A172 (cell line): ENCODE data around the gene KCNV2. TPM values are rescaled to one million over a fixed set of nuclear protein-coding genes. Genes with fewer than 3 reads are reported as not detected.

Experiments
- DNase-seq: peaks from one replicate; pipeline ENCODE4 v3.0.0-alpha.2; 2015; ENCODE audit warnings: low spot score
- total RNA-seq: library from RNA; depleted of rRNA; stranded (reverse); fragments of >200 nt; shearing (Covaris generic); gene quantifications from 2 replicates; pipeline ENCODE4 v1.2.3, GENCODE V29; 2014

The KCNV2 gene
- total RNA-seq, 1 experiment from 2014 or later: not detected

GRCh38 chr9:2720179-2720654 is 2.9 kb downstream of the KCNV2 start:
- no peak for DNase-seq

- no peak for DNase-seq
Measured at GRCh38 chr9:2722715-2723114, 5.4 kb downstream of the KCNV2 start.

DNA sequence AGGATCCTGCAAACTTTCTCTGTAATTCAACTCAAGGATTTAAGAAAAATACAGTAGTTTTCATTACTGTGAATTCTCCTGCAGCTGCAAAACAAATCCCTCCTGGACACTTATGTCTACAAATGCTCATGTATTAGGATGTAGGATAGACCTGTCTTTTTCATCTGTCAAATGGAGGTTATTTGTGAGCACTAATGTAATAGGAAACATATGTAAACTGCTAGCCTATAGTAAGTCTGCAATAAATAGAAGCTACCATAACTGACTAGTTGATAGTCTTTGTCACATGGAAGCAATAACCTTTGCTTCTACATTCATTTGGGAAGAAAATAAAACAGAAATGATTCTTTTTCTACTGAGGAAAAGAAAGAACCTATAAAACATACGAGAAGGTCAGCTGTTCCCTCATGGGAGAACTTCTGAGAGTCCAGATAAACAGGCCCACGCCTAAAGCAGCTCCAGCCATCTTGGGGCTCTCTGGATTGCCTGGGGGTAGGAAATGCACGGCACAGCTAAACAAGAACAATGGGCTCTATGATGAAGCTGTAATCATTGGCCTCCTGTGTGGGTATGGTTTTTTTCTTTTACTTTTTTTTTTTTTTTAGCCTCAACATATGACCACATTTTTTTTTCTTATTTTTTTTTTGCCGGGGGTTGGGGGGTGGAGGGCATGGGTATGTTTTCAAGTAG is 6.2 kb downstream of the KCNV2 start:
- no peak for DNase-seq

DNA sequence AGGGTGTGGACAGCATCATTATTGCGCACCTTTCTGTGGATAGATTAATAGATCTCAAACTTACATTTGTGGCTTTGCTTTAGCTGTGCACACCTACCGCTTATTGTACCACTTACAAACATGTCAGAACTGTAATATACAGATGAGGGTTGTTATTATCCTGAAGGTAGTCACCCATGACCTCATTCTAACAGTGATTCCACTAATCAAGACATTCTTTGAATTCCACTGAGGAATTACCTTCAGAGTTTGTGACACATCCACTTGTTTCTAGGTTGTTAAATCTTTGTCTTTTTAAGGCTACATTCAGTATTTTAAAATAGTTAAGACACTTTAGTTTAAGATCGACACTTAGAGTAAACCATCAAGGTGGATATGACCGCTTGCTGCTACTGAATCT is 7.8 kb downstream of the KCNV2 start:
- DNase-seq: peak; percentile 19

GRCh38 chr9:2725898-2726649 is 8.8 kb downstream of the KCNV2 start:
- DNase-seq: no peak

GRCh38 chr9:2726650-2727340 is 9.5 kb downstream of the KCNV2 start:
- DNase-seq: peak; percentile 19

DNA sequence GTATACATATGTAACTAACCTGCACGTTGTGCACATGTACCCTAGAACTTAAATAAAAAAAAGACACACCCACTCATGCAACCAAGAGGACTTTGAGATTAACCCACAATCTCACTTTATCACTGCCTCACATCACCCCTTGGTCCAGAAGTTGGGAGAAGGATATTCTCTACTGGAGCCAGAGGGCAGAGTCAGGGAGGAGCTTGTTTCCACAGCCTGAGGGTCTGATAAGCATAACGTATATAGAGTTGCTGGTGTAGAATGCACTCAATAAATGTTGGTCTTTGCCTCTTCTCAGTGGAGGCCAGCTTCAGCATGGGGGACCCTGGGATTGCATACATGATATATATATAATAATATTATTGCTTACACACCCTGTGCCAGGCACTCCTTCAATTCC is 10.1 kb downstream of the KCNV2 start:
- DNase-seq: no peak

- peak; percentile 55 for DNase-seq
Measured at GRCh38 chr9:2727966-2728613, 10.8 kb downstream of the KCNV2 start.

DNA sequence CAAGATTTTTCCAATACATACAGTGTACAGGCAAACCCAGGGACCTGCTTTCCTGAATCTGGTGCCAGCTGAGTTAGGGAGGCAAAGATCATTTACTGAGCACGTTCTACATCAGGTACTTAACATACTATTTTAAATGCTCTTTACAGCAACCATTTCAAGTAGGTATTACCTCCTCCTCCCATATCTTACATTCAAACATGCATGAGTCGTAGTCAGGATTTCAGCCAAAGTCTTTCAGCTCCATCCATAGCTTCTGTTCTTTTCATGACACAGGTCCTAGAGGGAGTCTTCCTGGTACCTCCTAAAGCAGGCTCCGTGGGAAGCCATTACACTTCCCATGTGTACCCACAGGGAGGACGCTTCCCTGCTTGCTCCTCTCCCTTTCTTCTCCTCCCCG is 11.7 kb downstream of the KCNV2 start:
- peak; percentile 26 for DNase-seq

GRCh38 chr9:2729721-2730120 is 12.4 kb downstream of the KCNV2 start:
- no peak for DNase-seq

DNA sequence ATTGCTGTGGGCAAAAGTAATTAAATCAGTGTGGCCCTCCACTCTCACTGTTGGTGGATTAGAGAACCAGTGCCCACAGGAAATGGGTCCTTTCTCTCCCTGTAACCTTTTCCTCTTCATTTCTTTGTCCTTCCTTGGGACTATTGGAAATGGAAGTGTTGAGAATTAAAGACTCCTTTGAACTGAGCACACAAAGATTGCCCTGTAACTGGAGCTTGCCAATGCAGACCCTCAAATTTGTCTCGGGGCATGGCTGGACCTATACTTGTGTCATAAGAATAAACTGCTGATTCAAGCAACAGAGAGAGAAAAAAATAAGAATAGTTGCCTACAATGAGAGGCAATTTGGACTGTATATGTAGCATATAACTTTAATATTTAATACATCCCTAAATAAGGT is 13.7 kb downstream of the KCNV2 start:
- no peak for DNase-seq

DNA sequence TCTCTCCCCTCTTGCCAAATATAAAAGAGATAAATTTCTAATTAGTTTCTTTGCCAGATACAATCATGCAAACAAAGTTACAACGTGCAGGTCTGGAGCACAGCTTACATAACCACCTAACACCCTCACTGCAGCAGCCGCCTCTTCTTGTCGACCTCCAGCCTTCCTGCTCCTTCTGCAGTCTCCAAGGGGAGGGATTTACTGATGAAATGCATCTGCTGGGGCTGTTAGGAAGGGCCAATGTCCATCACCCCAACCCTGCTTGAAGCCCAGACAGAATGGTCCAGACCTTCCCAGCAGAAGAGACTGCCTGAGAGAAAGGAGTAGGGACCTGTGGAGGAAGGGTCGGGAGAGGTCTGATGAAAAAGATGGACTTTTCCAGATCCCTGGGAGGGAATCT is 15.2 kb downstream of the KCNV2 start:
- DNase-seq: no peak

DNA sequence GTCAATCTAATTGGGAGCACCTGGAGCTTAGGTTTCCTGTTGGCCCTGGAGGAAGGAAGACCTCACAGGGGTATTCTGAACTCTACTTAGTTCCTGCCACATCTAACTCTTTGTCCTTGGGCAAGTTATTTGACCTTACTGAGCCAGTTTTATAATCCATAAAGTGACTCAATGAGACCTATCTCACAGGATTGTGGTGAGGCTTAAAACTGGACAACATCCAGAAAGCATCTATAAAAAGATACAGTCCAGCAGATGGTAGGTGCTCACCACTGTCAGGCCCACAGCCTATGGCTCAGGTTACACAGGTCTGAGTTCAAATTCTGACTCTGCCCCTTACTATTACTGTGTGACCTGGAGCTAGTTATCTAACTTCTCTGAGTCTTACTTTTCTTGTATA is 23.3 kb downstream of the KCNV2 start:
- DNase-seq: peak; percentile 20

DNA sequence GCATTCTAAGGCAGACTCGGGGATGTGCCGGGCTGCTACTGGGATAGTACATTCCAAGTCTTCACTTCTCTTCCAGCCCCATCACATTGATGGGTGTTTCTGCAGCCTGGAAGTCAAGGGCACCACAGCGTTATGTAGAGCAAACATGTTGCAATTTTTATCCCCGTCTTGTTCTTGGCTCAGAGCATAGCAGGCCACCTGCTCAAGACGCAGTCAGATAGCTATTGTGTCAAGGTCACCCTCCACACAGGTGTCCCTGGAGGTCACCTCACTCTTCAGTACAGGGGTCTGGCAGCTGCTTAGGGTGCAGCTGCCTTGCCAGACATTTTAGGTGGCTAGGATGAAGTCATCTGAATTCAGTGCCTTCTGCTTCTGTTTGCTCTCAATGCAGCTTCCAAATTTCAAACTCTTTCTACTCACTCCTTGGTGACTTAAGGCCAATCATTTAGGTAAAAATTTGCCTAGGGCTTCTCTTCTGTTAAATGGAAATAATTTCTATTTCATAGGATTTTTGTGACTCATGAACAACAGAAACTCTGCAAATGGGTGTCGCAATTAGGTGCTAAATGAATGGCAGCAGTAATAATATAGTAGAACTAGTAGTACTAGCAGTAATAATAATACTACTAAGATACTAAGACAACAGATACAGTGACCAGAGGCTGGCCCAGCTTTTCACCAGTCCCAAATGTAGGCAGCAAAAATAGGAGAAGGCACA is 24.3 kb downstream of the KCNV2 start:
- DNase-seq: no peak

- DNase-seq: no peak
Measured at GRCh38 chr9:2742214-2742613, 24.9 kb downstream of the KCNV2 start.

GRCh38 chr9:2743937-2744529 is 26.7 kb downstream of the KCNV2 start:
- DNase-seq: no peak

GRCh38 chr9:2745560-2746380 is 28.5 kb downstream of the KCNV2 start:
- DNase-seq: no peak

- no peak for DNase-seq
Measured at GRCh38 chr9:2749485-2749884, 32.2 kb downstream of the KCNV2 start.

DNA sequence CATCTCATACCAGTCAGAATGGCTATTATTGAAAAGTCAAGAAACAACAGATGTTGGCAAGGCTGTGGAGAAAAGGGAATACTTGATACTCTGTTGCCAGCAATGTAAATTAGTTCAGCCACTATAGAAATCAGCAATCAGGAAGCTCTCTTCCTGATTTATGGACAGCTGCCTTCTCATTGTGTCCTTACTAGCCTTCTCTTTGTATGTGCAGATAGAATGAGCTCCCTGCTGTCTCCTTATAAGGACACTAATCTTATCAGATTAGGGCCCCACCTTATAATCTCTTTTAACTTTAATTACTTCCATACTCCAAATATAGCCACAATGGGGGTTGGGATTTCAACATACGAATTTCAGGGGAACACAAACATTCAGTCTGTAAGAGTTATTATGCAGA is 38.0 kb downstream of the KCNV2 start:
- no peak for DNase-seq

GRCh38 chr9:2758162-2758897 is 41.0 kb downstream of the KCNV2 start:
- DNase-seq: no peak
